ENCODE data around the gene MORN4.

The MORN4 gene

GRCh38 chr10:97623277-97623676, 10.0 kb downstream of the MORN4 start:
- no peak overlapping the region for H3K27ac ChIP-seq (ENCODE audit: low read length)
- H3K9me3 ChIP-seq (ENCODE audit: control insufficient read depth, insufficient read depth, low read length) = no peaks in the 10 kb centered on the region
- H3K4me1 ChIP-seq (ENCODE audit: control insufficient read depth, insufficient read depth, low read length) = no peaks in the 10 kb centered on the region
- H3K36me3 ChIP-seq (ENCODE audit: control insufficient read depth, insufficient read depth, low read length) = no peaks in the 10 kb centered on the region
- no peaks in the 10 kb centered on the region for H3K27me3 ChIP-seq (ENCODE audit: control insufficient read depth, insufficient read depth, low read length)
- DNase-seq (ENCODE audit: low read depth, low spot score) = no peak
- WGBS (ENCODE audit: insufficient coverage, insufficient read length) = no CpG with 5 or more reads among the region's 1 CpG
- H3K4me3 ChIP-seq (ENCODE audit: low read length) = no peak overlapping the region

GRCh38 chr10:97618733-97619132, 14.6 kb downstream of the MORN4 start:
- Histone ChIP-seq H3K4me3 (ENCODE audit: low read length) (no peak overlapping the region), H3K9me3 (ENCODE audit: control insufficient read depth, insufficient read depth, low read length) (no peaks in the 10 kb centered on the region), H3K27ac (ENCODE audit: low read length) (no peak overlapping the region), H3K36me3 (ENCODE audit: control insufficient read depth, insufficient read depth, low read length) (no peaks in the 10 kb centered on the region), H3K27me3 (ENCODE audit: control insufficient read depth, insufficient read depth, low read length) (no peaks in the 10 kb centered on the region), H3K4me1 (ENCODE audit: control insufficient read depth, insufficient read depth, low read length) (no peaks in the 10 kb centered on the region)
- no peak for DNase-seq (ENCODE audit: low read depth, low spot score)
- no CpG with 5 or more reads among the region's 4 CpGs for WGBS (ENCODE audit: insufficient coverage, insufficient read length)

- H3K9me3 ChIP-seq (ENCODE audit: control insufficient read depth, insufficient read depth, low read length) = no peaks in the 10 kb centered on the region
- no peaks in the 10 kb centered on the region for H3K36me3 ChIP-seq (ENCODE audit: control insufficient read depth, insufficient read depth, low read length)
- no peaks in the 10 kb centered on the region for H3K4me1 ChIP-seq (ENCODE audit: control insufficient read depth, insufficient read depth, low read length)
- no peak overlapping the region for H3K4me3 ChIP-seq (ENCODE audit: low read length)
- WGBS (ENCODE audit: insufficient coverage, insufficient read length) = no CpG with 5 or more reads among the region's 4 CpGs
- no peak for DNase-seq (ENCODE audit: low read depth, low spot score)
- no peaks in the 10 kb centered on the region for H3K27me3 ChIP-seq (ENCODE audit: control insufficient read depth, insufficient read depth, low read length)
- H3K27ac ChIP-seq (ENCODE audit: low read length) = no peak overlapping the region
Observed at GRCh38 chr10:97618285-97618684, 15.0 kb downstream of the MORN4 start.

- peak; percentile 29 for DNase-seq (ENCODE audit: low read depth, low spot score)
Observed at GRCh38 chr10:97612386-97612785, 20.9 kb downstream of the MORN4 start.

GRCh38 chr10:97611473-97611872, 21.8 kb downstream of the MORN4 start:
- Histone ChIP-seq H3K27me3 (ENCODE audit: control insufficient read depth, insufficient read depth, low read length) (no peaks in the 10 kb centered on the region), H3K4me3 (ENCODE audit: low read length) (no peak overlapping the region), H3K36me3 (ENCODE audit: control insufficient read depth, insufficient read depth, low read length) (no peaks in the 10 kb centered on the region), H3K9me3 (ENCODE audit: control insufficient read depth, insufficient read depth, low read length) (no peaks in the 10 kb centered on the region), H3K27ac (ENCODE audit: low read length) (no peak overlapping the region), H3K4me1 (ENCODE audit: control insufficient read depth, insufficient read depth, low read length) (0 out of 2 replicates have a peak, but pooled peaks cover 2% of the 10 kb centered on the region)
- no CpG with 5 or more reads among the region's 12 CpGs for WGBS (ENCODE audit: insufficient coverage, insufficient read length)
- DNase-seq (ENCODE audit: low read depth, low spot score) = no peak

More at GRCh38 chr10:97612386-97612785, 20.9 kb downstream of the MORN4 start:
- Histone ChIP-seq H3K27ac (ENCODE audit: low read length) (no peak overlapping the region), H3K36me3 (ENCODE audit: control insufficient read depth, insufficient read depth, low read length) (no peaks in the 10 kb centered on the region), H3K4me1 (ENCODE audit: control insufficient read depth, insufficient read depth, low read length) (0 out of 2 replicates have a peak, but pooled peaks cover 2% of the 10 kb centered on the region), H3K27me3 (ENCODE audit: control insufficient read depth, insufficient read depth, low read length) (no peaks in the 10 kb centered on the region), H3K9me3 (ENCODE audit: control insufficient read depth, insufficient read depth, low read length) (no peaks in the 10 kb centered on the region), H3K4me3 (ENCODE audit: low read length) (no peak overlapping the region)
- WGBS (ENCODE audit: insufficient coverage, insufficient read length) = no CpG with 5 or more reads among the region's 2 CpGs

GRCh38 chr10:97608991-97609561, 24.2 kb downstream of the MORN4 start:
- Histone ChIP-seq H3K9me3 (ENCODE audit: control insufficient read depth, insufficient read depth, low read length) (no peaks in the 10 kb centered on the region), H3K36me3 (ENCODE audit: control insufficient read depth, insufficient read depth, low read length) (no peaks in the 10 kb centered on the region), H3K4me1 (ENCODE audit: control insufficient read depth, insufficient read depth, low read length) (0 out of 2 replicates have a peak, but pooled peaks cover 2% of the 10 kb centered on the region), H3K4me3 (ENCODE audit: low read length) (no peak overlapping the region), H3K27me3 (ENCODE audit: control insufficient read depth, insufficient read depth, low read length) (no peaks in the 10 kb centered on the region), H3K27ac (ENCODE audit: low read length) (no peak overlapping the region)
- DNase-seq (ENCODE audit: low read depth, low spot score) = no peak
- WGBS (ENCODE audit: insufficient coverage, insufficient read length) = no CpG with 5 or more reads among the region's 13 CpGs

GRCh38 chr10:97607095-97607636, 26.1 kb downstream of the MORN4 start:
- H3K4me3 ChIP-seq (ENCODE audit: low read length) = no peak overlapping the region
- no peaks in the 10 kb centered on the region for H3K36me3 ChIP-seq (ENCODE audit: control insufficient read depth, insufficient read depth, low read length)
- DNase-seq (ENCODE audit: low read depth, low spot score) = no peak
- WGBS (ENCODE audit: insufficient coverage, insufficient read length) = no CpG with 5 or more reads among the region's 5 CpGs
- H3K9me3 ChIP-seq (ENCODE audit: control insufficient read depth, insufficient read depth, low read length) = no peaks in the 10 kb centered on the region
- H3K27ac ChIP-seq (ENCODE audit: low read length) = no peak overlapping the region
- no peaks in the 10 kb centered on the region for H3K27me3 ChIP-seq (ENCODE audit: control insufficient read depth, insufficient read depth, low read length)
- H3K4me1 ChIP-seq (ENCODE audit: control insufficient read depth, insufficient read depth, low read length) = 0 out of 2 replicates have a peak, but pooled peaks cover 2% of the 10 kb centered on the region

GRCh38 chr10:97601268-97602215, 31.8 kb downstream of the MORN4 start:
- Histone ChIP-seq H3K27ac (ENCODE audit: low read length) (no peak overlapping the region), H3K27me3 (ENCODE audit: control insufficient read depth, insufficient read depth, low read length) (no peaks in the 10 kb centered on the region), H3K9me3 (ENCODE audit: control insufficient read depth, insufficient read depth, low read length) (no peaks in the 10 kb centered on the region), H3K4me3 (ENCODE audit: low read length) (no peak overlapping the region), H3K4me1 (ENCODE audit: control insufficient read depth, insufficient read depth, low read length) (no peaks in the 10 kb centered on the region), H3K36me3 (ENCODE audit: control insufficient read depth, insufficient read depth, low read length) (no peaks in the 10 kb centered on the region)
- DNase-seq (ENCODE audit: low read depth, low spot score) = no peak
- WGBS (ENCODE audit: insufficient coverage, insufficient read length) = no CpG with 5 or more reads among the region's 21 CpGs

- H3K9me3 ChIP-seq (ENCODE audit: control insufficient read depth, insufficient read depth, low read length) = no peaks in the 10 kb centered on the region
- no CpG with 5 or more reads among the region's 1 CpG for WGBS (ENCODE audit: insufficient coverage, insufficient read length)
- H3K36me3 ChIP-seq (ENCODE audit: control insufficient read depth, insufficient read depth, low read length) = no peaks in the 10 kb centered on the region
- no peaks in the 10 kb centered on the region for H3K27me3 ChIP-seq (ENCODE audit: control insufficient read depth, insufficient read depth, low read length)
- H3K4me1 ChIP-seq (ENCODE audit: control insufficient read depth, insufficient read depth, low read length) = no peaks in the 10 kb centered on the region
- no peak overlapping the region for H3K4me3 ChIP-seq (ENCODE audit: low read length)
- DNase-seq (ENCODE audit: low read depth, low spot score) = no peak
- no peak overlapping the region for H3K27ac ChIP-seq (ENCODE audit: low read length)
Observed at GRCh38 chr10:97600616-97601015, 32.7 kb downstream of the MORN4 start.

- Histone ChIP-seq H3K4me3 (ENCODE audit: low read length) (no peak overlapping the region), H3K4me1 (ENCODE audit: control insufficient read depth, insufficient read depth, low read length) (no peaks in the 10 kb centered on the region), H3K36me3 (ENCODE audit: control insufficient read depth, insufficient read depth, low read length) (no peaks in the 10 kb centered on the region), H3K9me3 (ENCODE audit: control insufficient read depth, insufficient read depth, low read length) (no peaks in the 10 kb centered on the region), H3K27ac (ENCODE audit: low read length) (no peak overlapping the region), H3K27me3 (ENCODE audit: control insufficient read depth, insufficient read depth, low read length) (no peaks in the 10 kb centered on the region)
- no CpG with 5 or more reads among the region's 6 CpGs for WGBS (ENCODE audit: insufficient coverage, insufficient read length)
- DNase-seq (ENCODE audit: low read depth, low spot score) = no peak
Observed at GRCh38 chr10:97599272-97599619, 34.1 kb downstream of the MORN4 start.

Data from iPS DF 6.9 (cell line).